Amniotic stem cell (primary cell): Measurements from ENCODE around the gene ATG10.
"Not testable (repeated sequence)": the region's sequence is repeated elsewhere in the genome, so short reads cannot be mapped to it uniquely, and the experiment has no call there.

Experiments used
- DNase-seq: peaks from one replicate; lab custom pipeline; 2025; lab: John Stamatoyannopoulos, UW

ATG10 gene

GRCh38 chr5:82225525-82226172 lies 253.8 kb downstream of the ATG10 start:
- peak; percentile 12 for DNase-seq

GRCh38 chr5:82234885-82235284 lies 263.1 kb downstream of the ATG10 start:
- DNase-seq: no peak

- no peak for DNase-seq
Observed at GRCh38 chr5:82244151-82244550, 272.3 kb downstream of the ATG10 start.

GRCh38 chr5:82244854-82245635 lies 273.2 kb downstream of the ATG10 start:
- no peak for DNase-seq

- no peak for DNase-seq
Observed at GRCh38 chr5:82246960-82247574, 275.2 kb downstream of the ATG10 start.

GRCh38 chr5:82252744-82253143 lies 280.9 kb downstream of the ATG10 start:
- no peak for DNase-seq

GRCh38 chr5:82255844-82256243 lies 284.0 kb downstream of the ATG10 start:
- no peak for DNase-seq

GRCh38 chr5:82257247-82257646 lies 285.4 kb downstream of the ATG10 start:
- DNase-seq: no peak

- no peak for DNase-seq
Observed at GRCh38 chr5:82257729-82258128, 285.9 kb downstream of the ATG10 start.

- DNase-seq: peak; percentile 22
Observed at GRCh38 chr5:82259172-82259800, 287.5 kb downstream of the ATG10 start.

GRCh38 chr5:82265047-82265446 lies 293.2 kb downstream of the ATG10 start:
- no peak for DNase-seq

GRCh38 chr5:82267297-82267933 lies 295.6 kb downstream of the ATG10 start:
- DNase-seq: not testable (repeated sequence)

- DNase-seq: not testable (repeated sequence)
Observed at GRCh38 chr5:82269363-82269762, 297.5 kb downstream of the ATG10 start.

GRCh38 chr5:82272571-82273356 lies 300.9 kb downstream of the ATG10 start:
- not testable (repeated sequence) for DNase-seq

GRCh38 chr5:82273426-82273825 lies 301.6 kb downstream of the ATG10 start:
- not testable (repeated sequence) for DNase-seq

GRCh38 chr5:82274343-82275211 lies 302.8 kb downstream of the ATG10 start:
- DNase-seq: no peak

- no peak for DNase-seq
Observed at GRCh38 chr5:82275216-82275664, 303.4 kb downstream of the ATG10 start.

GRCh38 chr5:82276800-82277612 lies 305.2 kb downstream of the ATG10 start:
- DNase-seq: no peak

GRCh38 chr5:82277613-82277986 lies 305.8 kb downstream of the ATG10 start:
- no peak for DNase-seq
